ENCODE measurements around the gene UGT2A1. TPM values are rescaled to one million over a fixed set of nuclear protein-coding genes. Genes with fewer than 3 reads are reported as not detected.
"Not testable (repeated sequence)": the region's sequence is repeated elsewhere in the genome, so short reads cannot be mapped to it uniquely, and the experiment has no call there.

UGT2A1 gene
- total RNA-seq, result not detected

- no peak for DNase-seq
These were observed at the start of gene UGT2A1 for GRCh38 chr4:69653147-69653546. UGT2A1 (minus strand) TSS chr4:69653247; CDS start chr4:69647644, 5,603 bp downstream.

GRCh38 chr4:69702201-69702600 lies 49.2 kb upstream of the UGT2A1 start:
- no peak for DNase-seq

GRCh38 chr4:69701696-69702095 lies 48.6 kb upstream of the UGT2A1 start:
- no peak for DNase-seq

DNA sequence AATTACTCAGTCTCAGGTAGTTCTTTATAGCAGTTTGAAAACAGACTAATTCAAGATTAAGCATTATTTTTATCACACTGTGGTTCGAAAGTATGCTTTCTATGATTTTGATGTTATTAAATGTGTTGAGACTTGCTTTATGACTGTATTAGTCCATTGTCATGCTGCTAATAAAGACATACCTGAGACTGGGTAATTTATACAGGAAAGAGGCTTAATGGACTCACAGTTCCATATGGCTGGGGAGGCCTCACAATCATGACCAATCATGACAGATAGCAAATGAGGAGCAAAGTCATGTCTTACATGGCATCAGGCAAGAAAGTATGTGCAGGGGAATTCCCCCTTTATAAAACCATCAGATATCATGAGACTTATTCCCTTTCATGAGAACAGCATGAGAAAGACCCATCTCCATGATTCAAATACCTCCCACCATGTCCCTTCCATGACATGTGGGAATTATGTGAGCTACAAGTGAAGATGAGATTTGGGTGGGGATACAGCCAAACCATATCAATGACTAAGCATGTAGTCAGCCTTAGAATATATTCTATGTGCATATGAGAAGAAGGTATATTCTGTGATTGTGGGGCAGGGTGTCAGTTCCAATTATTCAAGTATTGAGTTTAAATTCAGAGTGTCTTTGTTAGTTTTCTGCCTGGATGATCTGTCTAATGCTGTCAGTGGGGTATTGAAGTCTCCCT lies 44.6 kb upstream of the UGT2A1 start:
- no peak for DNase-seq

GRCh38 chr4:69689599-69689998 lies 36.6 kb upstream of the UGT2A1 start:
- no peak for DNase-seq

- DNase-seq, result no peak
These were observed 31.8 kb upstream of the UGT2A1 start for GRCh38 chr4:69684804-69685203.

DNA sequence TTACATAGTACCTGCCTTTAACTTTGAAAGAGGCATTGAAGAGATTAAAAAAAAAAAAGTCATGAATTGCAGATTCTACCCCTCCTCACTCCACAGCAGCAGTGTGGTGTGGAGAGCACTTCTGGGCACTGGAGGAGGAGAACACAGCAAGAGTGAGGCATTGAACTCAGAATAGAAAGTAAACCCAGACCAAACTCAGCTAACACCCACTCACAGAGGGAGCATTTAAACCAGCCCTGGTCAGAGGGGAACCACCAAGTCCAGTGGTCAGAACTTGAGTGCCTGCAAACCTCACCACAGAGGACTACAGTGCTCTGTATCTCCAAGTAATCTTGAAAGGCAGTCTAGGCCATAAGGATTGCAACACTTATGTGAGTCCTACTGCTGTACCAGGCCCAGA lies 15.6 kb upstream of the UGT2A1 start:
- no peak for DNase-seq

DNA sequence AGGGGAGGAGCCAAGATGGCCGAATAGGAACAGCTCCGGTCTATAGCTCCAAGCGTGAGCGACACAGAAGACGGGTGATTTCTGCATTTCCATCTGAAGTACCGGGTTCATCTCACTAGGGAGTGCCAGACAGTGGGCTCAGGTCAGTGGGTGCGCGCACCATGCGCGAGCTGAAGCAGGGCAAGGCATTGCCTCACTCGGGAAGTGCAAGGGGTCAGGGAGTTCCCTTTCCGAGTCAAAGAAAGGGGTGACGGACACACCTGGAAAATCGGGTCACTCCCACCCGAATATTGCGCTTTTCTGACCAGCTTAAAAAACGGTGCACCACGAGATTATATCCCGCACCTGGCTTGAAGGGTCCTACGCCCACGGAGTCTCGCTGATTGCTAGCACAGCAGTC lies 11.0 kb upstream of the UGT2A1 start:
- DNase-seq, result not testable (repeated sequence)

- not testable (repeated sequence) for DNase-seq
These were observed 8.2 kb upstream of the UGT2A1 start for GRCh38 chr4:69661130-69661803.

- no peak for DNase-seq
These were observed 5.1 kb upstream of the UGT2A1 start for GRCh38 chr4:69658133-69658532.

DNA sequence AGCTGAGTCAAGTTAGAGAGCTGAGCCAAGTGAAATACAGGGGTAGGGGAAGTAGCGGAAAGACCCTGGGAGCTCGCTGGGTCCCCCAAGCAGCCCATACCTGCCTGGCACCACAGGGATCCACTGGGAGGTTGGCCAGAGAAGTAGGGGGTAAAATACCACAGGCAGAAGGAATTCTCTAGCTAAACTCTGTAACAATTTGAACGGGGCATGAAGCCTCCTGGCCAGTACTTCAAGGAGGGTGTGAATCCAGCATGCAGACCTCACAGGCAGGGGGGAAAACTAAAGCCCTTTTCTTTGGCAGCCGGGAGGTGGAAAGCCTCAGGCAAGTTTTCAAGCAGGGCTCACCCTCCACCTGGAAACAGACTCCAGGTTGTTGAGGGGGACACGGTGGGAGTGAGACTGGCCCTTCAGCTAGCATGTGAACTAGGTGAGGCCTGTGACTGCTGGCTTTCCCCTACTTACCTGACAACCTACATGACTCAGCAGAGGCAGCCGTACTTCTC lies 3.7 kb upstream of the UGT2A1 start:
- DNase-seq, result no peak

- no peak for DNase-seq
These were observed 2.2 kb downstream of the UGT2A1 start for GRCh38 chr4:69650872-69651271.

DNA sequence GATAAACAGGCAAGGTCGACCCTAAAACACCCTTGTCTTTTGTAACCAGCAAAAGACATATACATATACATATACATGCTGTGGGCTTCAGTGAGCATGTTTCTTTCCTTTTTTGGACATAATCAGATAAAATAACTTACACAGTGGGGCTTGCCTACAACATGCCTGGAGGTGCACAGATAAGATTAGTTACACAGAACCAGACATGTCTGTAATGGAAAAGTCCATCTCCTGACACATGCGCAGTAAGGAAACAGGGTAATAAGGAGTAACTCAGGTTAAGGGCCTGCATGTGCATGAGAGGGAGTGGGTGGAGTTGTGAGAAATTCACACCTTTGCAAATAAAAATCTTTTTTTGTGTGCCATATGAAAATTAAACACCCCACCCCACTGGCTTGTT lies 3.4 kb downstream of the UGT2A1 start:
- no peak for DNase-seq

DNA sequence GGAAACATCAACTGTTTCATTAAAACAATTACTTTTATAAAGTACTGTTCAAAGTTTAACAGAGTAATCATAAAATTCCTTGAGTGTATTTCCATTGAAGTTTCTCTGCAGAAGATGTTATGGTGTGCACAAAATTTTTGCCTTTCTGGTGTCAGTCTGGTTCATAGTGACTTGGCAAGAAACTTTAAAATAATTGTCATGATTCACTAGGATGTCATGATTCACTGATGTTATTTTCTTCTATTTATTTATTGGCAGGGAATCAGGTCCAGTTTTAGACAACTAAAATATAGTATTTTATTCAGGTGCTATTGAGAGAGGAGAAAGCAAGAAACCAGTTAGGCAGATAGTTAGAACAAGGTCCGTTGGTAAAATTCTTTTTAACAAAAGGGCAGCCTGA lies 3.8 kb downstream of the UGT2A1 start:
- no peak for DNase-seq

- DNase-seq, result no peak
These were observed 10.1 kb downstream of the UGT2A1 start for GRCh38 chr4:69642961-69643360.

GRCh38 chr4:69640289-69640688 lies 12.8 kb downstream of the UGT2A1 start:
- DNase-seq, result no peak

GRCh38 chr4:69639542-69639941 lies 13.5 kb downstream of the UGT2A1 start, which contains the start of gene UGT2A2:
UGT2A2 (minus strand) TSS chr4:69639642; CDS start chr4:69639640, 2 bp downstream.
- no peak for DNase-seq

GRCh38 chr4:69617083-69617694 lies 35.9 kb downstream of the UGT2A1 start:
- no peak for DNase-seq

- no peak for DNase-seq
These were observed 42.6 kb downstream of the UGT2A1 start for GRCh38 chr4:69610484-69610883.

DNA sequence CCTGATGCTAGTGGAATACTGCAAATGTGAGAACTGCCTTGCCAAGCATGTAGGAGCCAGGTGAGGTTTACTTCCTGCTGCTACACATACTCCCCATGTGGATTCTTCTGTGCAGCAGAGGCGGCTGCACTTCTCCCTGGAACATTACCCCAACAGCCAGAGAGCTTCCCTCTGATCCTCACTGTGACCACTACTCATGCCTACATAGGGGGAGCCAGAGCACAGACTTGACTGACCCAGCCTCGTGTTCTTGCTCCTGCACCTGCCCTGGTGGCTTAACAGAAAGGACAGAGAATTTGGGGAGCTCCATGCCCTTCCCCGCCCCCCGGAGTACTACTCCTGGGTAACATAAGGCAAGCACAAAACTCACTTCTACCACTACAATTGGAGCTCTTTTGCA lies 52.0 kb downstream of the UGT2A1 start:
- DNase-seq, result no peak

- no peak for DNase-seq
These were observed 53.0 kb downstream of the UGT2A1 start for GRCh38 chr4:69600013-69600412.

DNA sequence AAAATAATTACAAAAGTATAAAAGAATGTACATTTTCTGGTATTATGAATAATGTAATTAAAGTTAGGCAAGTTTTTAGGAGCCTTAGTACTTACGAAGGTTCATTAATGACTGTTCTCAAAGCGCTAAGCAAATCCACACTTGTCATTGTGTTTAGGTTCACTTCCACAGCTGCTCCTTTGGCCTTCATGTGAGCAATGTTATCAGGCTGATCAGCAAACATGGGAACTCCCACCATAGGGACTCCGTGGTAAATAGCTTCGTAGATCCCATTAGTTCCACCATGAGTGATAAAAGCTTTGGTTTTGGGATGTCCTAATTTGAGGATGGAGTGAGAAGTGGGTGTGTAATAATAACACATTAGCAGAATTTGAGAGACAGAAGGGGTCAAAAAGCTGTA lies 58.7 kb downstream of the UGT2A1 start:
- DNase-seq, result no peak

DNA sequence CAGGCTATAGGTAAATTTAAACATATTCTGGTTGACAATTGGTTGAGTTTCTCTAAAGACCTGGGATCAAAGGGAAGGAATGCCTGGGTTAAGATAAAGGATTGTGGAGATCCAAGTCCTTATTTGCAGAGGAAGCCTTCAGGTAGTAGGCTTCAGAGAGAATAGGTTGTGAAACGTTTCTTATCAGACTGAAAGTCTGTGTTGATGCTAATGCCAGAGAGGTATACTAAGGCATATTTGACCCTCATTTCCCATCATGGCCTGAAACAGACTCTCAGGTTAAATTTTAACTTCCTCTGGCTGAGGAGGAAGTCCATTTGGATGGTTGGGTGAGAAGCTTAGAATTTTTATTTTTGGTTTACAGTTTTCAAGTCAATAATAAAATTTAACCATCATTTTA lies 61.7 kb downstream of the UGT2A1 start:
- no peak for DNase-seq

All from occipital lobe (tissue), 2 donors.